ENCODE results near the gene SLC35F4. TPM values are rescaled to one million over a fixed set of nuclear protein-coding genes. Genes with fewer than 3 reads are reported as not detected.

SLC35F4 gene
- total and polyA plus RNA-seq, 2 of the 8 experiments (the other 6 are each of a cell fraction or from before 2014, with no cell fraction given) = not detected

GRCh38 chr14:57847706-57848105 lies 18.2 kb downstream of the SLC35F4 start:
- WGBS, 2 experiments (ENCODE audit: extremely low coverage in 1 of 2, insufficient coverage in 1 of 2, insufficient read length in 1 of 2, insufficient replicate concordance in 2 of 2, low coverage in 1 of 2, low lambda C conversion rate in 2 of 2, missing lambda C conversion rate in 1 of 2) = 93% methylated on average over 2 of the region's 2 CpGs; no CpG with 5 or more reads in 1 of the 2 experiments
- TF ChIP-seq USF2 (IDR thresholded peaks at IDR 0.05; ENCODE audit: low read length) (no peak), MAX (IDR thresholded peaks at IDR 0.05) (no peak), SIN3A (conservative IDR thresholded peaks at IDR 0.05 in 1 of 2, IDR thresholded peaks at IDR 0.05 in 1 of 2; ENCODE audit: low read depth in 1 of 2, low read length in 2 of 2) (no peak), TBP (IDR thresholded peaks at IDR 0.05; ENCODE audit: low read depth, low read length) (no peak), SIRT6 (IDR thresholded peaks at IDR 0.05; ENCODE audit: low read length) (no peak), CHD1 (IDR thresholded peaks at IDR 0.05; ENCODE audit: low read depth, low read length) (no peak), SP2 (IDR thresholded peaks at IDR 0.05; ENCODE audit: low read length) (no peak), KDM1A (IDR thresholded peaks at IDR 0.05; ENCODE audit: borderline replicate concordance, low read length) (no peak), TAF7 (optimal IDR thresholded peaks at IDR 0.05; ENCODE audit: borderline replicate concordance, low read depth, low read length) (no peak), GABPA (IDR thresholded peaks at IDR 0.05; ENCODE audit: borderline replicate concordance, insufficient read depth, low read length) (no peak), KDM5A (IDR thresholded peaks at IDR 0.05; ENCODE audit: low read length) (no peak), POLR2A (IDR thresholded peaks at IDR 0.05; ENCODE audit: control extremely low read depth in 1 of 2, low read depth in 2 of 2, low read length in 2 of 2) (no peak), ZNF274 (IDR thresholded peaks at IDR 0.05; ENCODE audit: borderline replicate concordance, extremely low read depth, low read length) (no peak), ASH2L (IDR thresholded peaks at IDR 0.05; ENCODE audit: low read length) (no peak), HDAC6 (IDR thresholded peaks at IDR 0.05; ENCODE audit: low read depth, low read length) (no peak)

More at GRCh38 chr14:57847706-57848105, 18.2 kb downstream of the SLC35F4 start:
- H3K27ac ChIP-seq (ENCODE audit: low read depth, low read length) = no peak overlapping the region
- no peak overlapping the region for H3K23ac ChIP-seq (ENCODE audit: insufficient read length)
- no peak overlapping the region for H3K4ac ChIP-seq (replicated peaks; ENCODE audit: insufficient read length, low read depth, low read length)
- no peak overlapping the region for H2BK20ac ChIP-seq (ENCODE audit: low read length)
- no peak overlapping the region for H4K8ac ChIP-seq (ENCODE audit: extremely low read depth, insufficient read depth, low read length)
- ChIA-PET POLR2A (ENCODE audit: partially characterized antibody) (no interaction called here), CTCF (ENCODE audit: partially characterized antibody) (no interaction called here)
- no peak overlapping the region for H3K56ac ChIP-seq (replicated peaks; ENCODE audit: insufficient read length, low read depth, low read length)
- H2AK5ac ChIP-seq (ENCODE audit: low read depth, low read length) = no peak overlapping the region
- no peak for FAIRE-seq
- no peaks in the 10 kb centered on the region for H3K4me1 ChIP-seq (replicated peaks in 1 of 4; ENCODE audit: control insufficient read depth in 3 of 4, insufficient read depth in 4 of 4, low read length in 3 of 4)
- H3K23me2 ChIP-seq (ENCODE audit: low read depth, low read length) = no peaks in the 10 kb centered on the region
- H2BK5ac ChIP-seq (ENCODE audit: low read depth, low read length) = no peak overlapping the region
- H2AFZ ChIP-seq (ENCODE audit: low read length) = no peak overlapping the region
- H2BK12ac ChIP-seq (ENCODE audit: low read depth, low read length) = no peak overlapping the region
- no peak overlapping the region for H3K14ac ChIP-seq (ENCODE audit: insufficient read length)
- H3K9me3 ChIP-seq (ENCODE audit: insufficient read depth in 2 of 2, low read depth in 1 of 2, low read length in 1 of 2) = no peaks in the 10 kb centered on the region
- no peak overlapping the region for H3K4me2 ChIP-seq (ENCODE audit: insufficient read depth in 1 of 2, low read depth in 2 of 2, low read length in 2 of 2)
- no peaks in the 10 kb centered on the region for H3K79me2 ChIP-seq (ENCODE audit: control insufficient read depth in 1 of 2, insufficient read depth in 2 of 2, low read length in 2 of 2)
- no peaks in the 10 kb centered on the region for H3K79me1 ChIP-seq (ENCODE audit: low read depth, low read length)
- H2BK15ac ChIP-seq (ENCODE audit: low read length) = no peak overlapping the region
- no peak overlapping the region for H4K91ac ChIP-seq (replicated peaks; ENCODE audit: insufficient read length, low read length)
- H4K20me1 ChIP-seq (replicated peaks in 1 of 2; ENCODE audit: control insufficient read depth in 1 of 2, insufficient read depth in 2 of 2, low read length in 2 of 2) = no peaks in the 10 kb centered on the region
- H3K36me3 ChIP-seq (ENCODE audit: control insufficient read depth in 2 of 4, insufficient read depth in 4 of 4, low read length in 3 of 4) = no peaks in the 10 kb centered on the region
- no peak overlapping the region for H3K18ac ChIP-seq (ENCODE audit: extremely low read depth, low read length)
- H2BK120ac ChIP-seq (replicated peaks; ENCODE audit: low read depth, low read length) = no peak overlapping the region
- H4K5ac ChIP-seq (ENCODE audit: insufficient read length, low read depth, low read length) = no peak overlapping the region
- H3K4me3 ChIP-seq (ENCODE audit: extremely low read depth in 1 of 4, insufficient read depth in 2 of 4, low read depth in 3 of 4, low read length in 4 of 4) = no peak overlapping the region
- no peak overlapping the region for H3K9ac ChIP-seq (replicated peaks in 1 of 4; ENCODE audit: extremely low read depth in 1 of 4, low read depth in 3 of 4, low read length in 3 of 4)
- no peak for DNase-seq (ENCODE audit: low read depth in 1 of 2, low spot score in 2 of 2)
- no peaks in the 10 kb centered on the region for H3K27me3 ChIP-seq (replicated peaks in 1 of 4; ENCODE audit: control insufficient read depth in 3 of 4, extremely low read depth in 1 of 4, insufficient read depth in 3 of 4, low read length in 3 of 4)
